H1 (cell line): ENCODE data around the gene PIGT.

ENCODE experiments used
- CHD2 ChIP-seq: IDR thresholded peaks from 2 replicates; pipeline ENCODE4 v1.6.1; 2012; ENCODE audit warnings: low read length, improper control_type of control experiment
- CTCF ChIP-seq, 3 experiments: IDR thresholded peaks; 1 replicate in 2 of 3; 2 replicates in 1 of 3; pipeline versions ENCODE4 v1.5.1 to v1.6.1; 2011; ENCODE audit warnings: low read length in 3 of 3, mild to moderate bottlenecking in 3 of 3, inconsistent platforms in 2 of 3, low read depth in 1 of 3, moderate library complexity in 1 of 3; ENCODE audit not compliant: insufficient read depth in 1 of 3; ENCODE audit errors: control extremely low read depth in 1 of 3
- EP300 ChIP-seq, 2 experiments: IDR thresholded peaks; 1 replicate in 1 of 2; 2 replicates in 1 of 2; pipeline ENCODE4 v1.6.1; 2011 to 2012; ENCODE audit warnings: low read depth in 2 of 2, low read length in 2 of 2, mild to moderate bottlenecking in 2 of 2, borderline replicate concordance in 1 of 2, inconsistent platforms in 1 of 2, moderate library complexity in 1 of 2
- SIX5 ChIP-seq: IDR thresholded peaks from 2 replicates; pipeline ENCODE4 v1.6.1; 2011; ENCODE audit warnings: mild to moderate bottlenecking, low read depth, low read length

- TF ChIP-seq CTCF (IDR thresholded peaks at IDR 0.05; ENCODE audit: control extremely low read depth in 1 of 3, insufficient read depth in 1 of 3, low read depth in 1 of 3, low read length in 3 of 3) (no peak), EP300 (IDR thresholded peaks at IDR 0.05; ENCODE audit: borderline replicate concordance in 1 of 2, low read depth in 2 of 2, low read length in 2 of 2) (no peak), SIX5 (no peak), CHD2 (no peak)
These were observed 47.8 kb downstream of the PIGT start for GRCh38 chr20:45463709-45464108.
